Activated naive CD8-positive, alpha-beta T cell treated with anti-CD3 and anti-CD28 coated beads, Interleukin-2, amount 50 U/mL, for 24 hours (primary cell): ENCODE measurements around the gene ATRNL1.

Source experiments
- ATAC-seq: fragments of 150-1000 bp; cut with Tn5 transposase; one replicate; pipeline ENCODE4 v1.10.0; 2021
- DNase-seq: peaks from one replicate; pipeline ENCODE4 v3.0.0; 2021
- H3K27ac Mint-ChIP-seq: one replicate; pipeline ENCODE4 v1.8.0; 2021; ENCODE audit warnings: mild to moderate bottlenecking, mixed read lengths
- H3K27me3 Mint-ChIP-seq: one replicate; pipeline ENCODE4 v1.8.0; 2021; ENCODE audit warnings: mixed read lengths
- H3K36me3 Mint-ChIP-seq: one replicate; pipeline ENCODE4 v1.8.0; 2021; ENCODE audit warnings: low read depth, mixed read lengths
- H3K4me1 Mint-ChIP-seq: one replicate; pipeline ENCODE4 v1.8.0; 2021; ENCODE audit warnings: mixed read lengths
- H3K4me3 Mint-ChIP-seq: one replicate; pipeline ENCODE4 v1.8.0; 2021; ENCODE audit warnings: mild to moderate bottlenecking, moderate library complexity, mixed read lengths
- H3K9me3 Mint-ChIP-seq: one replicate; pipeline ENCODE4 v1.8.0; 2021; ENCODE audit warnings: mixed read lengths

The ATRNL1 gene

DNA sequence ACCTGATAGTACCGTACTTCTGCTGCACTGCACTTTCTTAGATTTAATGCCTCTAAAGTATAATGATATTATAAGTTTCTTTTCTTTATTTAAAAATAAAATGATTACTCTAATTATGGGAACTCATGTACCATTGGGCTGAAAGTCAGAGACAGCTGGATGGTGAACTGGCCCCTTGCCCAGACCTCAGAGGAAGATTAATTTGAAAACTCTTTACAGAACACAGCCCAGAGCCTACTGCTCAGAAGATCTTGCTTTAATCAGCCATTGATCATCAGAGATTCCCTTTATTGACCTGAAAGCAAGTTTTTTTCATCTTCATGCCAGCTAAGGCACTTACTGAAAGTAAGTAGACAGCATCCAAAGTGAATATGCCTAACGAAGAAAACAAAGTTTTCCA is 838.1 kb downstream of the ATRNL1 start:
- ATAC-seq (no peak), DNase-seq (no peak)
- Mint-ChIP-seq H3K36me3 (no peaks in the 10 kb centered on the region), H3K4me3 (no peak overlapping the region), H3K27me3 (no peaks in the 10 kb centered on the region), H3K9me3 (no peaks in the 10 kb centered on the region), H3K27ac (no peak overlapping the region), H3K4me1 (no peaks in the 10 kb centered on the region)

- DNase-seq, result no peak
- Mint-ChIP-seq H3K27ac (no peak overlapping the region), H3K4me1 (no peaks in the 10 kb centered on the region), H3K9me3 (peaks cover 4% of the 10 kb centered on the region), H3K27me3 (no peaks in the 10 kb centered on the region), H3K4me3 (no peak overlapping the region), H3K36me3 (no peaks in the 10 kb centered on the region)
- ATAC-seq, result no peak
Measured at GRCh38 chr10:115932099-115932498, 838.9 kb downstream of the ATRNL1 start.

DNA sequence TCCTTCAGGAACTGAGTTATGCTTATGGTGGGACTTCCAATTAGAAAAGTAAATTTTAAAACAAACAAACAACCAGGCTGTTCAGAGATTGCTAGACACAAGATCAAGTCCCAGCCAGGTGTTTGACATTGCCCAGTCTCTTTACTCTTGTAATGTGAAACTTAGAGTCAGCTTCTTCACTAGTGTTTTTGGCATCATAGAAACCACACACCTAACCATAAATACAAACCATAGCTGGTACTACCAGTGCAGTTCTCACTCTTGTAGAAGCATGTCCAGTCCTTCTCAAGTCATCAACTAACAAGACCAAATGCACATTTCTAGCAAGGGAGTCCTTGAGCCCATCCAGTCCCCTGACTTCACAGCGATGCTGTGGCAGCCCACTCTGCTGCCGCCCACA is 839.9 kb downstream of the ATRNL1 start:
- Mint-ChIP-seq H3K27ac (no peak overlapping the region), H3K27me3 (no peaks in the 10 kb centered on the region), H3K4me1 (no peaks in the 10 kb centered on the region), H3K36me3 (no peaks in the 10 kb centered on the region), H3K4me3 (no peak overlapping the region), H3K9me3 (peaks cover 4% of the 10 kb centered on the region)
- ATAC-seq, result no peak
- no peak for DNase-seq

DNA sequence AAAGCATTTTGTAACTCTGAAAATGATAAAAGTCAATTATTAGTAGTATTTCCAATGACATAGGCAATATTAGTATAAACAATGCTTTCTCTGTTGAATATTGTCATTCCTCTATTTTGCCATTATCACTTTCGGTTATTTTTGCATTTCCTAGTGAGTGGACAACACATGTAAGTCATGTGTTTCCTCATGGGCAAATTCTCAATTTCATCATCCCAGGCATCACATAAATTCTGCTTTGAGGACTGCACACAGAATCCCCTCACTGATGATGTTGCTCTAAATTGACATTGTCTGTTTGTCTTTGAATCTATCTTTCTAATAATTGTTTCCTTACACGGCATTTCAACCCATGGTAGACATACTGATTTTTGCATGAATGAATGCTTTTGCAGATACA is 842.6 kb downstream of the ATRNL1 start:
- DNase-seq (no peak), ATAC-seq (no peak)
- Mint-ChIP-seq H3K9me3 (peaks cover 9% of the 10 kb centered on the region), H3K36me3 (no peaks in the 10 kb centered on the region), H3K27me3 (no peaks in the 10 kb centered on the region), H3K27ac (no peak overlapping the region), H3K4me1 (no peaks in the 10 kb centered on the region), H3K4me3 (no peak overlapping the region)

DNA sequence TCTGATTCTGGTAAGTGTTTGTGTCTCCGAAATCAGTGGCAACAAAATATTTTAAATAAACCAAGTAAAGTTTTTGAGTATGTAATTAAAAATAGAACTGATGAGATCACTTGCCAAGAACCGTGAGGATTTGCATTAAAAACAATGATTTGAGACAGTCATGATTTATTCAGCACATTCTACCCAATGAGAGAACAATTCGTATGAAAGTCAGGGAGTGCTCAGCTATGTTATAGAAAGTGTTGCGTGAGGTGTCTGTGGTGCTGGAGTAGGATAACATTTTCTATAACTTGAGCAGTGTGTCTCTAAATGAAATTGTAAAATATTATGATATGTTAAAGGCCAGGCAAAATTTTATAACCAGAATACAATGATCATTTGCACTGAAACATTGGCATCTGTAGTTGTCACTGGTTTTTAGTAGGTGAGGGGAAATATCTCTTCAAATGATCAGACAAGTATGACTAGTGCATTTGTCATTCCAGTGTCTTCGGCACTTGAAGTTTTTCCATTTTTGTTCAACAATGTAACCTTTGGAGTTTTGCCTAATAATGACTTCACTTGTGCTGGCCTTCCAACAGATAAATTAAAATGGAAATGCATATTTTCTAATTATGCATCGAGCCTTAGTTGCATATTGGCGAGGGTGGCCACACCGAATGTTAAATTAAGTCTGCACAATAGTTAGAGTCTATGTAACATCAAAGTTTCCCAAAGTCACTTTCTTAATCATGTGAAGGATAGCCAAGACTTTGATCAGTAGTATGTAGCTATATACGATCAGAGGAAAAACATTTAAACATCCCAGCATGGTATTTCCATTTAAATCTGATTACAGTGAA is 844.0 kb downstream of the ATRNL1 start:
- H3K4me1 Mint-ChIP-seq, result no peaks in the 10 kb centered on the region
- H3K36me3 Mint-ChIP-seq, result no peaks in the 10 kb centered on the region
- ATAC-seq (no peak), DNase-seq (no peak)
- no peaks in the 10 kb centered on the region for H3K27me3 Mint-ChIP-seq
- H3K4me3 Mint-ChIP-seq, result no peak overlapping the region
- peaks cover 9% of the 10 kb centered on the region for H3K9me3 Mint-ChIP-seq
- no peak overlapping the region for H3K27ac Mint-ChIP-seq

GRCh38 chr10:115937768-115938056 is 844.5 kb downstream of the ATRNL1 start:
- Mint-ChIP-seq H3K4me1 (no peaks in the 10 kb centered on the region), H3K4me3 (no peak overlapping the region), H3K27me3 (no peaks in the 10 kb centered on the region), H3K36me3 (no peaks in the 10 kb centered on the region), H3K9me3 (peaks cover 9% of the 10 kb centered on the region), H3K27ac (no peak overlapping the region)
- ATAC-seq (no peak), DNase-seq (no peak)

- ATAC-seq, result no peak
- no peak overlapping the region for H3K27ac Mint-ChIP-seq
Measured at GRCh38 chr10:115939101-115939854, 846.1 kb downstream of the ATRNL1 start.

GRCh38 chr10:115941361-115941771 is 848.2 kb downstream of the ATRNL1 start:
- H3K9me3 Mint-ChIP-seq, result peaks cover 14% of the 10 kb centered on the region
- H3K27ac Mint-ChIP-seq, result no peak overlapping the region
- DNase-seq (no peak), ATAC-seq (no peak)
- H3K27me3 Mint-ChIP-seq, result no peaks in the 10 kb centered on the region
- H3K4me1 Mint-ChIP-seq, result no peaks in the 10 kb centered on the region
- no peaks in the 10 kb centered on the region for H3K36me3 Mint-ChIP-seq
- no peak overlapping the region for H3K4me3 Mint-ChIP-seq

More at GRCh38 chr10:115939101-115939854, 846.1 kb downstream of the ATRNL1 start:
- Mint-ChIP-seq H3K4me3 (no peak overlapping the region), H3K27me3 (no peaks in the 10 kb centered on the region), H3K9me3 (peaks cover 14% of the 10 kb centered on the region), H3K4me1 (no peaks in the 10 kb centered on the region), H3K36me3 (no peaks in the 10 kb centered on the region)
- DNase-seq, result no peak

DNA sequence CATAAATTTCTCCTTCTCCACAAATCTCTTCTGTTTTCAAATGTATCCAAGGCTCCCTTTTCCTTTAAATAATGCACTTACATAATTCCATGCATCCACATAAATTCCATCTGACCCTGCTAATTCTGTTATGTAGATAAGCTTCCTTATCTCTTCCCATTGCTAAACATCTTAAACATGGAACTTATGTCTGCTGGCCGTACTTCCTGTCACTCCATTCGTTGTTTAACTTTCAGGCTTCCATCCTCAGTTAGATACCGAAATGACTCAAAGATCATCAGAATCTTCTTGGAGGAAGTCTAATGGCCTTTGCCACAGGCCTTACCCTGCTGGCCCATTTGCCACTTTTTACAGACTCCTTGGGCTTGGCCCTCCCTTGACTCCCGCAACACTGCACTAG is 848.9 kb downstream of the ATRNL1 start:
- no peak for ATAC-seq
- Mint-ChIP-seq H3K9me3 (peaks cover 10% of the 10 kb centered on the region), H3K4me3 (no peak overlapping the region), H3K27me3 (no peaks in the 10 kb centered on the region), H3K27ac (no peak overlapping the region), H3K4me1 (no peaks in the 10 kb centered on the region), H3K36me3 (no peaks in the 10 kb centered on the region)
- no peak for DNase-seq

GRCh38 chr10:115944538-115944937 is 851.4 kb downstream of the ATRNL1 start:
- peaks cover 8% of the 10 kb centered on the region for H3K9me3 Mint-ChIP-seq
- H3K4me3 Mint-ChIP-seq, result no peak overlapping the region
- H3K36me3 Mint-ChIP-seq, result no peaks in the 10 kb centered on the region
- no peak for DNase-seq
- no peak for ATAC-seq
- no peak overlapping the region for H3K27ac Mint-ChIP-seq
- no peaks in the 10 kb centered on the region for H3K27me3 Mint-ChIP-seq
- H3K4me1 Mint-ChIP-seq, result no peaks in the 10 kb centered on the region

GRCh38 chr10:115945701-115946445 is 852.7 kb downstream of the ATRNL1 start:
- no peaks in the 10 kb centered on the region for H3K4me1 Mint-ChIP-seq
- peaks cover 5% of the 10 kb centered on the region for H3K9me3 Mint-ChIP-seq
- DNase-seq (no peak), ATAC-seq (no peak)
- no peak overlapping the region for H3K4me3 Mint-ChIP-seq
- no peaks in the 10 kb centered on the region for H3K36me3 Mint-ChIP-seq
- H3K27ac Mint-ChIP-seq, result no peak overlapping the region
- H3K27me3 Mint-ChIP-seq, result no peaks in the 10 kb centered on the region

- Mint-ChIP-seq H3K36me3 (no peaks in the 10 kb centered on the region), H3K27ac (no peak overlapping the region), H3K4me3 (no peak overlapping the region), H3K4me1 (no peaks in the 10 kb centered on the region), H3K9me3 (peaks cover 5% of the 10 kb centered on the region), H3K27me3 (no peaks in the 10 kb centered on the region)
- DNase-seq, result no peak
- ATAC-seq, result no peak
Measured at GRCh38 chr10:115947104-115947503, 853.9 kb downstream of the ATRNL1 start.

- DNase-seq, result no peak
- no peak overlapping the region for H3K4me3 Mint-ChIP-seq
- H3K4me1 Mint-ChIP-seq, result no peaks in the 10 kb centered on the region
- no peaks in the 10 kb centered on the region for H3K27me3 Mint-ChIP-seq
- no peak overlapping the region for H3K27ac Mint-ChIP-seq
- ATAC-seq, result no peak
- H3K36me3 Mint-ChIP-seq, result no peaks in the 10 kb centered on the region
- H3K9me3 Mint-ChIP-seq, result no peaks in the 10 kb centered on the region
Measured at GRCh38 chr10:115948465-115948864, 855.3 kb downstream of the ATRNL1 start.

GRCh38 chr10:115949282-115949844 is 856.2 kb downstream of the ATRNL1 start:
- no peak for ATAC-seq
- Mint-ChIP-seq H3K27me3 (no peaks in the 10 kb centered on the region), H3K4me3 (no peak overlapping the region)

More at GRCh38 chr10:115949282-115949844, 856.2 kb downstream of the ATRNL1 start:
- H3K9me3 Mint-ChIP-seq, result no peaks in the 10 kb centered on the region
- no peak overlapping the region for H3K27ac Mint-ChIP-seq
- no peaks in the 10 kb centered on the region for H3K4me1 Mint-ChIP-seq
- no peak for DNase-seq
- no peaks in the 10 kb centered on the region for H3K36me3 Mint-ChIP-seq
